Mesenteric fat pad (tissue), 1 donor: ENCODE data around the gene EML1. TPM values are rescaled to one million over a fixed set of nuclear protein-coding genes. Genes with fewer than 3 reads are reported as not detected.

ENCODE experiments used
- DNase-seq: peaks from one replicate; pipeline ENCODE4 v3.0.0-alpha.2; 2020; ENCODE audit warnings: low spot score
- total RNA-seq: library from RNA; stranded (reverse); fragmentation: NEBNext Ultra II Directional; extraction: Animal tissue kit (Norgen Biotek cat#: 25700); gene quantifications from one replicate; pipeline ENCODE4 v1.2.1, GENCODE V29; 2021
- donor health status: DM: yes; HTN: yes; CAD: no.

The EML1 gene
- total RNA-seq, 1 donor from 2014 or later: 32.5 TPM

DNA sequence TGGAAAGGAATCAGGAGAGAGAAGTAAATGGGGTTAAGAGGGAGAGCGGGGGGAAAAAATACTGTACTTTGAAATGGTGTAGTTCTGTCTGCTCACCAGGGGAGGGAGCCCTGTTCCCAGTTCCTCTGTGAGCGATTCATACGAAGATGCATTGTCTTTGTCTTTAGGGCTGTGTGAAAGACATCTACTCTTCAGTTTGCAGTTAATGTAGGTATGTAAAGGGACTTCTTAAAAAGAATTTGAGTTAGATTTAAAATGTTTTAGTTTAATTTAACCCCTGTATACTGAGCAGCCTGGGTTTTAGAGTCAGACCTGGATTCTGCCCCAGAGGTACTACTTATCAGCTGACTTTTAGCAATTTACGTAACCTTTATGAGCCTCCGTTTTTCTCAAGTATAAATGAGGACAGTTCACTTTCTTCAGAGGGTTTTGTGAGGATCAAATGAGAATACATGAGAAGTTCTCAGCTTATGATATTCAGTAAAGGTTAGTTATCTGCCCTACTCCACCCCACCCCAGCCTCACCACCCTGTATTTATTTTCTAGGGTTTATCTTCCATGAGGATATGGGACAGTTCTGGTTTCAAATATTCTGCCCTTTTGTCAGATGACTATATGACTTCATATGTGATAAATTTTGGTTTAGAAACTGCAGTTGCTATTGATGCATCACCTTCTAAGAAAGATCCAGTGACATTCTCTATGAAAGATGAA, 189.5 kb downstream of the EML1 start:
- no peak for DNase-seq

DNA sequence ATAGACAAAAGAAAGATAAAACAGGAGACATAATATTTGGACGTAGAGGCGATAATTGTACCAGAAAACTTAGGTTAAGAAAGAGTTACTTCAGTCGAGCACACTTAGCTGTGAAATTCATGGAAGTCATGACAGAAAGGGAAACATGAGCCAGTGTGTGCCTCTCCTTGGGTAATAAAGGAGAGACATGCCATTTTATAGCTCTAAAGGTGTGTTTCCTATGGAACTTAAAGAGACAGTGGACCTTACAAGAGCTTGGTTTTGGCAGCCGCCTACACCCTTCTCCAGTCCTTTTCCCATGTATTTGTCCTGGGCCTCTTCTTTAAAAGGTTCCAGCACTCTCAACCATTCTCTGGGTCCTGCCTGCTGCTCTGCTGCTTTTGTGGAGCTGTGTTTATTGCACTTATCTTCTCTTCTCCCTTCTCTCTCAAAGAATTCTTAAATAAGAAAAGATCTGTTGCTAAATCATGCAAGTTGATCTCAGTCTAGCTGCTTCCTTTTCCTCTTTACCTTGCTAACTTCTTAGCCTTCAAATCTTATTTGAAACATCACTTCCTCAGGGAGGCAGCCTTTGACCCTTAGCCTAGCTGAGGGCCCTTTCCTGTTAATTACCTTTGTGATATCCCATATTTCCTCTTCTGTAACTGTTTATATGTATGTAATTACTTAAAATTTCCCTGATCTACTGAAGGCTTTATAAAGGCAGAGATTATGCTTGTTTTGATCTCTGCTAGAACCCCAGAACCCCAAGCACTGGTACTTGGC, 190.2 kb downstream of the EML1 start:
- no peak for DNase-seq

DNA sequence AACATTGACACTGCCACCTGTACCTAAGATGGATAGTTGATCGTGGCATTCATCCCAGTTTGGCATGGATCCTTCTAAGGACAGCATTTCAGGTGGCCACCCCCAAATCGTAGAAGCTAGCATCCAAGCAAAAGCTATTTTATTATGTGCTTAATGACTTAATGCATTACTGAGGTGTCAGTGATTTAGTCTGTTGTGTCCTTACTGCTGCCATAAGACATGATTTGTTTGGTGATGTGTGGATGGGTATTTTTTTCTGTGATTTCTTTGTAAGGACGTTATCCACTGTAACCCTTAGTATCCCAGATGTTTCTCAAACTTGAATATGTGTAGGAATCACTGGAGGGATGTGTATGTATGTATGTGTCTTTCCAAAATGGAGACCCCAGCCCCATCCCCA, 190.8 kb downstream of the EML1 start:
- no peak for DNase-seq

DNA sequence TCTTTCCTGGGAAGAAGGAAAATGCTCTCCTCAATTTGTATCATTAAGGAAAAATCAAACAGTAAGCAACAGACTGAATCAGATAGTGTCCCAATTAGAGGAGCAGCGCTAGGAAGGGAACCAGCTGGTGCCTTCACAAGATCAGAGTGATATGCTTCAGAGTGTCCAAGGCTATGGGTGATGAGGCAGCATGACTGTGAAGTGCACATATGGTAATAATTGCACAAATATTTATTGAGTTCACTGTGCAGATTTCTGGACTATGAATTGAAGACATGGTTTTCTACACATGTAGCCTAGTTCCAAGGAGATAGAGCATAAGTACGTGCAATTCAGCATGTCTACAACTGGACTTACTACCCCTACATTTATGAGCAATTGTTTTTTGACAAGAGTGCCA, 193.2 kb downstream of the EML1 start:
- no peak for DNase-seq

DNA sequence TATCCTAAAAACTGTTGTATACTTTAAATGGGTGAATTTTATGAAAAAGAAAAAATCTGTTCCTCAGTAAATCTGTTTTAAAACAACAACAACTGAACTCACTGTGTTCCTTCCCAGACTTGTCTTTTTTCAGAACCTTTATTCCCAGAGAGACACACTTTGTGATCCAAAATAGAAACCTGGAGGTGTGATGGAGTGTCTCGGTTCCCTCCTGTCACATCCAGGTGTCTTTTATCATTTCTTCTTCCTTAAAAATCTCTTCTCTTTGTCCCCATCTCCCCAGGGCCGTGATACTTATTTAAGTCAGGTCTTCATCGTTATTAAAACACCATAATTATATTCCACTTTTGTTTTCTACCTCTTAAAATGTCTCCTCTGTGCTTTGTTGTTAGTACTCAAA, 195.8 kb downstream of the EML1 start:
- DNase-seq: no peak

DNA sequence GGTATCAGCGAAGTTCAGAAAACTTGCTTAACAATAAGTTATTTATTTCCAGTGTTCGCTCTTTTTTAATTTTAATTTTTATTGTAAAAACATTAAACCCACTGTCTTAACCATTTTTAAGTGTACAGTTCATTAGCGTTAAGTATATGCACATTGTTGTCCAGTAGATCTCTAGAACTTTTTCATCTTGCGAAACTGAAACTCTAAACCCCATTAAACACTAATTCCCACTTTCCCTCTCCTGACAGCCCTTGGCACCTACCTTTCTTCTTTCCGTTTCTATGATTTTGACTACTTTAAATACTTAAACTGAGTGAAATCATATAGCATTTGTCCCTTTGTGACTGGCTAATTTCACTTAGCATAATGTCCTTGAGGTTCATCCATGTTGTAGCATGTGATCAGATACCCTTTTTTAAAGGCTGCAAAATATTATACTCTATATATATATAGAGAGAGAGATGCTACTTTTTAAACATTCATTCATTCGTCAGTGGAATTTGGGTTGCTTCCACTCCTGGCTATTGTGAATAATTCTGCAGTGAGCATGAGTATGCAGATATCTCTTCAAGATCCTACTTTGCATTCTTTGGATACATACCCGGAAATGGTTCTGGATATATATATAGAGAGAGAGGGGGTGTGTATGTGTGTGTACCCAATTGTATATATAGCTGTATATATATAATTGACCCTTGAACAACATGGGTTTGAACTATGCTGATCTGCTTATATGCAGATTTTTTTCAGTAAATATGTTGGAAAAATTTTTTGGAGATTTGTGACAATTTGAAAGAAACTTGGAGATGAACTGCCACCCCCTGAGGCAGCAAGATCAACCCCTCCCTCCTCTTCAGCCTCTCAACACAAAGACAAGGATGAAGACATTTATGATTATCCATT, 197.3 kb downstream of the EML1 start:
- no peak for DNase-seq

DNA sequence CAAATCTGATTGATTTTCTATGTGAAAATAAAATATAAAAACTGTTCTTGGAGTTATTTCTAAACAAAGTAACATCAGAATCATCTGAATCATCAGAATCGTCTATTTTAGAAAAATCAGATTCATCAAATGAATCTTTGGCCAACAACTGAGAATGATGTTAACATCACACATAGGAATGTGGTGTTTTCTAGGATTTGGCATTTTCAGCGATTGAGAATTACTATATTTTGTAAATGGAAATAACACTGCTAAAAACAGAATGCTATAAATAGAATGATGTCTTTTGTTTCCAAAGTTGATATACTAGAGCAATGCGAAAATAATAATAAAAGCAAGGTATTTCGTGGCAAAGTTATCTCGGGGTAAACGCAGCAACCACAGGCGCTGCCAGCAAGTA, 198.1 kb downstream of the EML1 start:
- no peak for DNase-seq

Other genes with a start within 250 kb of the EML1 start
- gene CCDC85C, start 189.2 kb upstream of the EML1 start, total RNA-seq: 5.2 TPM
- gene HHIPL1, start 148.3 kb upstream of the EML1 start, total RNA-seq: 3.8 TPM
- 3.1 TPM for gene CYP46A1, start 109.1 kb upstream of the EML1 start, total RNA-seq